ENCODE data around the gene TIMM17A. TPM values are rescaled to one million over a fixed set of nuclear protein-coding genes. Genes with fewer than 3 reads are reported as not detected.

Gene TIMM17A
- total and polyA plus RNA-seq, 2 of the 8 experiments (the other 6 are each of a cell fraction or from before 2014, with no cell fraction given): 30.3 to 57.1 TPM

DNA sequence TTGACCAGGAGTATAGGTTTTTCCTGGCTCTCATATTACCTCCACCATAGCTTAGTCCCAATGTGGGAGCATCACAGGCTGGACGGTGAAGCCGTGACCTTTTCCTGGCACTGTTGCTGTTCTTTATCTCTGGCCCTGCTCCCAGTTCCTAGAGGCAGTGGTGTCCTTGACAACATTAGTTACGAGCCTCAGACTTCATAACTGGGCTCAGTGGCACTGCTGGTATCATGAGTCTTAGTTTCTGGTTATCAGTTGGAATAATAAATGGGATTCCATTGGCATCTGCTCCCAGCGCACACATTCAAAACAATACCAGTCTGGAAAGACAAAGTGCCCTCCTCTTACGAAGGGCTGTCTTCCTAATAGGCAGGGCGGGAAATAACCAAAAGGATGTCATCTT is 35.1 kb downstream of the TIMM17A start:
- Histone ChIP-seq H2BK20ac (ENCODE audit: low read length) (no peak overlapping the region), H4K5ac (ENCODE audit: insufficient read length, low read depth, low read length) (no peak overlapping the region), H2AFZ (ENCODE audit: low read length) (no peak overlapping the region), H3K4ac (replicated peaks; ENCODE audit: insufficient read length, low read depth, low read length) (no peak overlapping the region), H3K23me2 (ENCODE audit: low read depth, low read length) (no peaks in the 10 kb centered on the region), H3K27ac (ENCODE audit: low read depth, low read length) (no peak overlapping the region), H2AK5ac (ENCODE audit: low read depth, low read length) (no peak overlapping the region), H3K36me3 (ENCODE audit: control insufficient read depth in 2 of 4, insufficient read depth in 4 of 4, low read length in 3 of 4) (peaks cover 15 to 36% (median 28%) of the 10 kb centered on the region in 4 experiments), H3K14ac (ENCODE audit: insufficient read length) (no peak overlapping the region), H3K9me3 (ENCODE audit: insufficient read depth in 2 of 2, low read depth in 1 of 2, low read length in 1 of 2) (no peaks in the 10 kb centered on the region), H2BK120ac (replicated peaks; ENCODE audit: low read depth, low read length) (no peak overlapping the region), H3K4me2 (ENCODE audit: insufficient read depth in 1 of 2, low read depth in 2 of 2, low read length in 2 of 2) (no peak overlapping the region), H2BK15ac (ENCODE audit: low read length) (no peak overlapping the region), H3K18ac (ENCODE audit: extremely low read depth, low read length) (no peak overlapping the region), H3K27me3 (replicated peaks in 1 of 4; ENCODE audit: control insufficient read depth in 3 of 4, extremely low read depth in 1 of 4, insufficient read depth in 3 of 4, low read length in 3 of 4) (no peaks in the 10 kb centered on the region), H2BK12ac (ENCODE audit: low read depth, low read length) (no peak overlapping the region), H3K4me3 (ENCODE audit: extremely low read depth in 1 of 4, insufficient read depth in 2 of 4, low read depth in 3 of 4, low read length in 4 of 4) (no peak overlapping the region), H3K79me2 (ENCODE audit: control insufficient read depth in 1 of 2, insufficient read depth in 2 of 2, low read length in 2 of 2) (peaks cover 0 to 15% of the 10 kb centered on the region in 2 experiments; a peak in 3 of 4 replicates), H3K23ac (ENCODE audit: insufficient read length) (no peak overlapping the region), H3K56ac (replicated peaks; ENCODE audit: insufficient read length, low read depth, low read length) (no peak overlapping the region), H3K79me1 (ENCODE audit: low read depth, low read length) (0 out of 2 replicates have a peak, but pooled peaks cover 2% of the 10 kb centered on the region), H4K8ac (ENCODE audit: extremely low read depth, insufficient read depth, low read length) (no peak overlapping the region), H2BK5ac (ENCODE audit: low read depth, low read length) (no peak overlapping the region), H3K9ac (replicated peaks in 1 of 4; ENCODE audit: extremely low read depth in 1 of 4, low read depth in 3 of 4, low read length in 3 of 4) (no peak overlapping the region), H4K91ac (replicated peaks; ENCODE audit: insufficient read length, low read length) (no peak overlapping the region), H4K20me1 (replicated peaks in 1 of 2; ENCODE audit: control insufficient read depth in 1 of 2, insufficient read depth in 2 of 2, low read length in 2 of 2) (no peaks in the 10 kb centered on the region), H3K4me1 (replicated peaks in 1 of 4; ENCODE audit: control insufficient read depth in 3 of 4, insufficient read depth in 4 of 4, low read length in 3 of 4) (no peaks in the 10 kb centered on the region)
- DNase-seq (ENCODE audit: low read depth in 1 of 2, low spot score in 2 of 2) (no peak), FAIRE-seq (no peak)
- POLR2A ChIA-PET (ENCODE audit: partially characterized antibody): no interaction called here
- WGBS, 2 experiments (ENCODE audit: extremely low coverage in 1 of 2, insufficient coverage in 1 of 2, insufficient read length in 1 of 2, insufficient replicate concordance in 2 of 2, low coverage in 1 of 2, low lambda C conversion rate in 2 of 2, missing lambda C conversion rate in 1 of 2): 82% methylated on average over 6 of the region's 6 CpGs; no CpG with 5 or more reads in 1 of the 2 experiments
- CTCF ChIA-PET (ENCODE audit: partially characterized antibody): interaction anchor here (0.7 to 6.6 kb wide), 6 partner anchors 8 to 144 kb away, joined by 3 to 52 read pairs (median 4); no protein-coding TSS in a partner anchor
- TF ChIP-seq CTBP2 (IDR thresholded peaks at IDR 0.05; ENCODE audit: borderline replicate concordance, insufficient read depth, insufficient read length, low read length) (no peak), CEBPB (IDR thresholded peaks at IDR 0.05; ENCODE audit: low read depth, low read length) (no peak), POLR2A (IDR thresholded peaks at IDR 0.05; ENCODE audit: control extremely low read depth in 1 of 2, low read depth in 2 of 2, low read length in 2 of 2) (no peak), TEAD4 (IDR thresholded peaks at IDR 0.05; ENCODE audit: low read depth, low read length) (no peak), TBP (IDR thresholded peaks at IDR 0.05; ENCODE audit: low read depth, low read length) (no peak), JUN (IDR thresholded peaks at IDR 0.05; ENCODE audit: low read depth, low read length) (no peak)
